SK-N-SH (cell line): ENCODE data around the gene GSG1L. TPM values are rescaled to one million over a fixed set of nuclear protein-coding genes. Genes with fewer than 3 reads are reported as not detected.

ENCODE experiments used
- CTCF ChIA-PET: fragments of 300-600, 350-600 bp; formaldehyde crosslinking; extraction: SDS; loops from one replicate; lab custom pipeline; 2021; lab: Yijun Ruan, JAX
- POLR2A ChIA-PET: fragments of 350-600 bp; sonication (Branson Sonifier 250); formaldehyde crosslinking; extraction: SDS; loops from one replicate; lab custom pipeline; 2020; ENCODE audit warnings: antibody characterized with exemption, inconsistent platforms; lab: Yijun Ruan, JAX
- DNase-seq: peaks from one replicate; pipeline ENCODE4 v3.0.0; 2012
- H2AFZ ChIP-seq: fragments of 200-600 bp; sonication (generic); 2 replicates; pipeline ENCODE4 v1.8.1; 2016; ENCODE audit warnings: antibody characterized with exemption, mild to moderate bottlenecking, low read depth
- H3F3A ChIP-seq: fragments of 200-600 bp; sonication (generic); replicated peaks from 2 replicates; pipeline ENCODE3; 2016; ENCODE audit warnings: antibody characterized with exemption, mild to moderate bottlenecking; ENCODE audit not compliant: insufficient read depth
- H3K27ac ChIP-seq, 2 experiments: fragments of 200-500 bp in 1 of 2; fragments of 200-600 bp in 1 of 2; sonication (Bioruptor generic) in 1 of 2; sonication (generic), shearing (Covaris generic) in 1 of 2; 2 replicates each; pipeline versions ENCODE4 v1.5.1 to v1.6.1; 2014 to 2016; ENCODE audit warnings: low read depth in 2 of 2, inconsistent platforms in 1 of 2, low read length in 1 of 2, mild to moderate bottlenecking in 1 of 2, mixed read lengths in 1 of 2
- H3K27me3 ChIP-seq: fragments of 200-600 bp; sonication (generic), shearing (Covaris generic); 2 replicates; pipeline ENCODE4 v1.6.1; 2016; ENCODE audit warnings: mixed run types; ENCODE audit not compliant: insufficient read depth
- H3K36me3 ChIP-seq, 2 experiments: fragments of 200-500 bp in 1 of 2; fragments of 200-600 bp in 1 of 2; sonication (Bioruptor generic) in 1 of 2; sonication (generic) in 1 of 2; replicated peaks in 1 of 2; 2 replicates each; pipeline versions ENCODE3 to v1.5.1; 2014 to 2016; ENCODE audit warnings: low read length in 1 of 2, mild to moderate bottlenecking in 1 of 2; ENCODE audit not compliant: insufficient read depth in 2 of 2, control insufficient read depth in 1 of 2
- H3K4me1 ChIP-seq, 2 experiments: fragments of 200-500 bp in 1 of 2; fragments of 200-600 bp in 1 of 2; sonication (Bioruptor generic) in 1 of 2; sonication (generic), shearing (Covaris generic) in 1 of 2; 2 replicates each; pipeline versions ENCODE4 v1.5.1 to v1.6.1; 2014 to 2016; ENCODE audit warnings: low read depth in 1 of 2, low read length in 1 of 2, mixed run types in 1 of 2; ENCODE audit not compliant: insufficient read depth in 2 of 2, control insufficient read depth in 1 of 2
- H3K4me2 ChIP-seq: fragments of 200-600 bp; sonication (generic), shearing (Covaris generic); 2 replicates; pipeline ENCODE4 v1.6.1; 2017; ENCODE audit warnings: mixed run types
- H3K4me3 ChIP-seq, 2 experiments: fragments of 200-500 bp in 1 of 2; fragments of 200-600 bp in 1 of 2; sonication (Bioruptor generic) in 1 of 2; sonication (generic), shearing (Covaris generic) in 1 of 2; 2 replicates each; pipeline versions ENCODE4 v1.5.1 to v1.8.1; 2014 to 2016; ENCODE audit warnings: low read depth in 2 of 2, inconsistent platforms in 1 of 2, low read length in 1 of 2, mild to moderate bottlenecking in 1 of 2, mixed read lengths in 1 of 2, moderate library complexity in 1 of 2
- H3K79me2 ChIP-seq: fragments of 200-600 bp; sonication (generic); 2 replicates; pipeline ENCODE4 v1.8.1; 2017; ENCODE audit warnings: mild to moderate bottlenecking; ENCODE audit not compliant: insufficient read depth
- H3K9ac ChIP-seq: fragments of 200-600 bp; sonication (generic); 2 replicates; pipeline ENCODE4 v1.6.1; 2017; ENCODE audit warnings: mixed run types
- H3K9me2 ChIP-seq: fragments of 200-600 bp; sonication (generic); 2 replicates; pipeline ENCODE4 v1.6.1; 2017; ENCODE audit warnings: mixed run types
- H3K9me3 ChIP-seq: fragments of 200-600 bp; sonication (generic); 2 replicates; pipeline ENCODE4 v1.6.1; 2017; ENCODE audit warnings: mixed run types, mild to moderate bottlenecking, moderate library complexity
- H4K20me1 ChIP-seq: fragments of 200-600 bp; sonication (generic); 2 replicates; pipeline ENCODE4 v1.6.1; 2017; ENCODE audit warnings: mild to moderate bottlenecking, mixed run types; ENCODE audit not compliant: insufficient read depth
- CHD2 ChIP-seq: fragments of 150-350 bp; IDR thresholded peaks from 2 replicates; pipeline ENCODE4 v1.6.1; 2018; ENCODE audit warnings: low read length; ENCODE audit not compliant: partially characterized antibody
- CTCF ChIP-seq: fragments of 200-600 bp; sonication (generic); IDR thresholded peaks from 2 replicates; pipeline ENCODE4 v1.6.1; 2017; ENCODE audit warnings: antibody characterized with exemption, mild to moderate bottlenecking, moderate library complexity
- FOXJ3 ChIP-seq: sonication (generic); formaldehyde crosslinking; IDR thresholded peaks from 2 replicates; pipeline ENCODE4 v1.5.1; 2020; ENCODE audit warnings: mild to moderate bottlenecking, missing genetic modification reagents
- GABPA ChIP-seq: IDR thresholded peaks from 2 replicates; pipeline ENCODE4 v1.4.0; 2012; ENCODE audit warnings: low read depth, mild to moderate bottlenecking
- IRF3 ChIP-seq: fragments of 150-350 bp; IDR thresholded peaks from 2 replicates; pipeline ENCODE4 v1.6.1; 2016; ENCODE audit warnings: mild to moderate bottlenecking, low read depth, low read length
- MXI1 ChIP-seq: IDR thresholded peaks from 2 replicates; pipeline ENCODE4 v1.6.1; 2012; ENCODE audit warnings: mild to moderate bottlenecking, low read depth, low read length, improper control_type of control experiment
- NFIC ChIP-seq: IDR thresholded peaks from 2 replicates; pipeline ENCODE4 v1.4.0; 2012; ENCODE audit warnings: borderline replicate concordance
- PBX3 ChIP-seq: IDR thresholded peaks from 2 replicates; pipeline ENCODE4; 2012
- POLR2AphosphoS5 ChIP-seq: IDR thresholded peaks from 2 replicates; pipeline ENCODE4 v1.6.1; 2012; ENCODE audit warnings: low read depth, low read length
- RAD21 ChIP-seq: IDR thresholded peaks from 2 replicates; pipeline ENCODE4 v1.6.1; 2012; ENCODE audit warnings: mild to moderate bottlenecking, low read length
- RCOR1 ChIP-seq: fragments of 150-350 bp; IDR thresholded peaks from 2 replicates; pipeline ENCODE4 v1.6.1; 2017; ENCODE audit warnings: antibody characterized with exemption, low read length
- RXRA ChIP-seq: IDR thresholded peaks from 2 replicates; pipeline ENCODE4 v1.4.0; 2012; ENCODE audit warnings: low read depth, mild to moderate bottlenecking, borderline replicate concordance
- SIN3A ChIP-seq: IDR thresholded peaks from 2 replicates; pipeline ENCODE4 v1.6.1; 2012; ENCODE audit warnings: low read depth, mild to moderate bottlenecking, low read length, moderate library complexity, borderline replicate concordance
- SMC3 ChIP-seq: IDR thresholded peaks from 2 replicates; pipeline ENCODE4 v1.6.1; 2012; ENCODE audit warnings: low read depth, low read length, improper control_type of control experiment
- WGBS: methylation state at CpG from one replicate; pipeline ENCODE4 v1.1.6; 2017; ENCODE audit warnings: low lambda C conversion rate; 5-methylcytosine and 5-hydroxymethylcytosine counted together
- polyA plus RNA-seq, 3 experiments: library from polyadenylated mRNA; depleted of rRNA; stranded (reverse); fragments of >200 nt; gene quantifications; 2 replicates each; pipeline ENCODE4 v1.2.3, GENCODE V29; 2012

The GSG1L gene
- polyA plus RNA-seq, 1 of the 3 experiments (the other 2 are of a cell fraction), result not detected

GRCh38 chr16:28086186-28087139, 22.9 kb upstream of the GSG1L start:
- no peaks in the 10 kb centered on the region for H3K4me1 ChIP-seq
- 90% methylated on average over 14 of the region's 21 CpGs for WGBS
- H3K27ac ChIP-seq, result no peak overlapping the region
- no peak overlapping the region for H3K4me2 ChIP-seq
- POLR2A ChIA-PET, result no interaction called here
- H3K36me3 ChIP-seq, result no peaks in the 10 kb centered on the region
- no peaks in the 10 kb centered on the region for H3K9me2 ChIP-seq
- TF ChIP-seq MXI1 (no peak), NFIC (no peak)
- no peak overlapping the region for H3K4me3 ChIP-seq
- no peak for DNase-seq
- no peaks in the 10 kb centered on the region for H3K27me3 ChIP-seq
- H3K9ac ChIP-seq, result no peak overlapping the region
- no peak overlapping the region for H2AFZ ChIP-seq
- no peaks in the 10 kb centered on the region for H3K9me3 ChIP-seq
- CTCF ChIA-PET, result interaction anchor here (1.8 kb wide), 1 partner anchor 16 kb away, joined by 8 read pairs; no protein-coding TSS in a partner anchor
- H3K79me2 ChIP-seq, result no peaks in the 10 kb centered on the region
- H4K20me1 ChIP-seq, result no peaks in the 10 kb centered on the region
- no peaks in the 10 kb centered on the region for H3F3A ChIP-seq

- Histone ChIP-seq H3K27me3 (no peaks in the 10 kb centered on the region), H3K36me3 (no peaks in the 10 kb centered on the region), H3F3A (no peaks in the 10 kb centered on the region), H3K9me2 (no peaks in the 10 kb centered on the region), H3K79me2 (no peaks in the 10 kb centered on the region), H2AFZ (no peak overlapping the region), H3K4me3 (no peak overlapping the region), H3K9ac (no peak overlapping the region), H3K4me2 (no peak overlapping the region), H3K4me1 (no peaks in the 10 kb centered on the region), H4K20me1 (no peaks in the 10 kb centered on the region), H3K27ac (no peak overlapping the region), H3K9me3 (no peaks in the 10 kb centered on the region)
- no peak for TF ChIP-seq FOXJ3 (CRISPR knock-in tag)
- no peak for TF ChIP-seq GABPA
- TF ChIP-seq RXRA, result no peak
- no peak for TF ChIP-seq CHD2
- no peak for TF ChIP-seq NFIC
- TF ChIP-seq RCOR1, result no peak
- TF ChIP-seq MXI1, result no peak
- TF ChIP-seq SMC3, result no peak
- no peak for TF ChIP-seq POLR2AphosphoS5
- no peak for TF ChIP-seq RAD21
- no peak for TF ChIP-seq CTCF
- TF ChIP-seq SIN3A, result no peak
- TF ChIP-seq IRF3, result no peak
- TF ChIP-seq PBX3, result no peak
- CTCF ChIA-PET, result no interaction called here
- WGBS, result 73% methylated on average over 12 of the region's 12 CpGs
- POLR2A ChIA-PET, result no interaction called here
- no peak for DNase-seq
Measured at GRCh38 chr16:28085389-28086171, 22.1 kb upstream of the GSG1L start.
